Upper lobe of left lung (tissue), 4 donors: ENCODE results near the gene GSG1L.

Experiments used
- CTCF ChIP-seq, 6 experiments: fragments of 450-650 bp in 4 of 6; fragments of 200-600 bp in 2 of 6; sonication (generic) in 2 of 6; IDR thresholded peaks; one replicate each; pipeline ENCODE4 v1.5.1; 2016 to 2019; ENCODE audit warnings: antibody characterized with exemption in 6 of 6
- EP300 ChIP-seq, 4 donors: sonication (generic); formaldehyde crosslinking; IDR thresholded peaks; one replicate each; pipeline ENCODE4 v1.5.1; 2017; ENCODE audit warnings: antibody characterized with exemption in 4 of 4, control low read depth in 2 of 4

GRCh38 chr16:28011223-28011622 is 52.3 kb downstream of the GSG1L start:
- TF ChIP-seq CTCF (IDR thresholded peaks at IDR 0.05) (no peak), EP300 (IDR thresholded peaks at IDR 0.05) (no peak)
